DMS 273 (cell line): Measurements from ENCODE around the gene MPP7.

Source experiments
- DNase-seq: peaks from one replicate; lab custom pipeline; 2025; ENCODE audit not compliant: unreplicated experiment; lab: John Stamatoyannopoulos, UW

The MPP7 gene

GRCh38 chr10:28273343-28273742, 29.5 kb downstream of the MPP7 start:
- no peak for DNase-seq

GRCh38 chr10:28269842-28270456, 32.9 kb downstream of the MPP7 start:
- DNase-seq: no peak

- DNase-seq: peak; percentile 75
Measured at GRCh38 chr10:28266449-28267224, 36.2 kb downstream of the MPP7 start.

GRCh38 chr10:28263136-28263857, 39.6 kb downstream of the MPP7 start:
- no peak for DNase-seq

- DNase-seq: no peak
Measured at GRCh38 chr10:28256776-28257175, 46.1 kb downstream of the MPP7 start.

GRCh38 chr10:28254290-28254985, 48.4 kb downstream of the MPP7 start:
- DNase-seq: no peak

GRCh38 chr10:28253169-28253785, 49.6 kb downstream of the MPP7 start:
- DNase-seq: no peak
